Body of pancreas (tissue), 4 donors: Measurements from ENCODE around the gene JAGN1. TPM values are rescaled to one million over a fixed set of nuclear protein-coding genes. Genes with fewer than 3 reads are reported as not detected.

Experiments
- ATAC-seq: fragments of 150-250 bp; one replicate; pipeline ENCODE4 v1.9.1; 2016
- DNase-seq, 4 donors: peaks; one replicate each; pipeline ENCODE4 v3.0.0-alpha.2; 2019
- H3K27ac ChIP-seq, 4 donors: fragments of 200-600 bp; sonication (generic); 1 replicate in 3 of 4; 2 replicates in 1 of 4; pipeline versions ENCODE4 v1.5.1 to v1.6.1; 2016 to 2019; ENCODE audit warnings: mild to moderate bottlenecking in 1 of 4, mixed read lengths in 1 of 4, moderate library complexity in 1 of 4
- H3K27me3 ChIP-seq, 2 donors: fragments of 200-600 bp; sonication (generic); one replicate each; pipeline ENCODE4 v1.6.0; 2016; ENCODE audit warnings: mild to moderate bottlenecking in 1 of 2
- H3K36me3 ChIP-seq, 2 donors: fragments of 200-600 bp; sonication (generic); replicated peaks in 1 of 2; 2 replicates each; pipeline ENCODE4 v1.5.1; 2016; ENCODE audit warnings: low read depth in 2 of 2; ENCODE audit not compliant: insufficient read depth in 1 of 2
- H3K4me1 ChIP-seq: fragments of 200-600 bp; sonication (generic); one replicate; pipeline ENCODE4 v1.6.0; 2016
- H3K4me3 ChIP-seq, 2 donors: fragments of 200-600 bp; sonication (generic); 1 replicate in 1 of 2; 2 replicates in 1 of 2; pipeline ENCODE4 v1.5.1; 2016 to 2019
- H3K9me3 ChIP-seq, 3 donors: fragments of 200-600 bp; sonication (generic); 1 replicate in 2 of 3; 2 replicates in 1 of 3; pipeline ENCODE4 v1.5.1; 2016
- POLR2A ChIP-seq, 3 donors: fragments of 450-650 bp; IDR thresholded peaks; one replicate each; pipeline ENCODE4 v1.6.1; 2016; ENCODE audit warnings: antibody characterized with exemption in 3 of 3, mild to moderate bottlenecking in 2 of 3
- WGBS, 2 donors: methylation state at CpG; one replicate each; pipeline ENCODE4 v1.1.5; 2017; 5-methylcytosine and 5-hydroxymethylcytosine counted together
- intact Hi-C: fragments of 100-400 bp; cut with DNase I; formaldehyde crosslinking; loops from one replicate; pipeline ENCODE4 v1.15.1; 2023
- total RNA-seq, 2 donors: library from RNA; depleted of rRNA; stranded (reverse); fragments of >200 nt; gene quantifications; one replicate each; pipeline ENCODE4 v1.1.0, GENCODE V29; 2016
- TF ChIP-seq, protein P1 (sequence below), 7 experiments: fragments of 450-650 bp in 4 of 7; fragments of 200-600 bp in 3 of 7; sonication (generic) in 3 of 7; IDR thresholded peaks; one replicate each; pipeline ENCODE4 v1.5.1; 2016 to 2019; ENCODE audit warnings: antibody characterized with exemption in 7 of 7

The JAGN1 gene
- total RNA-seq, 2 donors from 2014 or later, result 5.6 to 19.7 TPM

DNA sequence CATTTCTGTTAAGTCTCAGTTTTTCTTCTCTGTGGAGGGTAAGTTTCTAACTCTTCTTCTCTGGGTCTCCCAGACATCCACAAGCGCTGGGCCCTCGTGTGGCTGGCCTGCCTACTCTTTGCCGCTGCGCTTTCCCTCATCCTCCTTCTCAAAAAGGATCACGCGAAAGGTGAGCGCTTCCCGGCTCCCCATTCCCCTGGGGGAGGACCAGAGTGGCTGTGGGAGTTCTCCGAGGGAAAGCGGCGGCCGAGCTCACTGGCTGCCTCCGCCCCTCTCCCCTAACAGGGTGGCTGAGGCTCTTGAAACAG is 42.1 kb downstream of the JAGN1 start:
- Histone ChIP-seq H3K27ac (peak overlapping the region; percentile 77 to 97 (median 90)), H3K4me3 (peak overlapping the region; percentile 43 to 50), H3K4me1 (peaks cover 35% of the 10 kb centered on the region), H3K36me3 (no peaks in the 10 kb centered on the region), H3K9me3 (no peaks in the 10 kb centered on the region), H3K27me3 (no peaks in the 10 kb centered on the region)
- DNase-seq (no peak), ATAC-seq (no peak)
- TF ChIP-seq, protein P1, sequence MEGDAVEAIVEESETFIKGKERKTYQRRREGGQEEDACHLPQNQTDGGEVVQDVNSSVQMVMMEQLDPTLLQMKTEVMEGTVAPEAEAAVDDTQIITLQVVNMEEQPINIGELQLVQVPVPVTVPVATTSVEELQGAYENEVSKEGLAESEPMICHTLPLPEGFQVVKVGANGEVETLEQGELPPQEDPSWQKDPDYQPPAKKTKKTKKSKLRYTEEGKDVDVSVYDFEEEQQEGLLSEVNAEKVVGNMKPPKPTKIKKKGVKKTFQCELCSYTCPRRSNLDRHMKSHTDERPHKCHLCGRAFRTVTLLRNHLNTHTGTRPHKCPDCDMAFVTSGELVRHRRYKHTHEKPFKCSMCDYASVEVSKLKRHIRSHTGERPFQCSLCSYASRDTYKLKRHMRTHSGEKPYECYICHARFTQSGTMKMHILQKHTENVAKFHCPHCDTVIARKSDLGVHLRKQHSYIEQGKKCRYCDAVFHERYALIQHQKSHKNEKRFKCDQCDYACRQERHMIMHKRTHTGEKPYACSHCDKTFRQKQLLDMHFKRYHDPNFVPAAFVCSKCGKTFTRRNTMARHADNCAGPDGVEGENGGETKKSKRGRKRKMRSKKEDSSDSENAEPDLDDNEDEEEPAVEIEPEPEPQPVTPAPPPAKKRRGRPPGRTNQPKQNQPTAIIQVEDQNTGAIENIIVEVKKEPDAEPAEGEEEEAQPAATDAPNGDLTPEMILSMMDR (IDR thresholded peaks at IDR 0.05), result no peak
- intact Hi-C loops, result no loop called here
- 3 to 7% methylated on average over 7 to 13 of the region's 13 CpGs for WGBS, 2 donors

DNA sequence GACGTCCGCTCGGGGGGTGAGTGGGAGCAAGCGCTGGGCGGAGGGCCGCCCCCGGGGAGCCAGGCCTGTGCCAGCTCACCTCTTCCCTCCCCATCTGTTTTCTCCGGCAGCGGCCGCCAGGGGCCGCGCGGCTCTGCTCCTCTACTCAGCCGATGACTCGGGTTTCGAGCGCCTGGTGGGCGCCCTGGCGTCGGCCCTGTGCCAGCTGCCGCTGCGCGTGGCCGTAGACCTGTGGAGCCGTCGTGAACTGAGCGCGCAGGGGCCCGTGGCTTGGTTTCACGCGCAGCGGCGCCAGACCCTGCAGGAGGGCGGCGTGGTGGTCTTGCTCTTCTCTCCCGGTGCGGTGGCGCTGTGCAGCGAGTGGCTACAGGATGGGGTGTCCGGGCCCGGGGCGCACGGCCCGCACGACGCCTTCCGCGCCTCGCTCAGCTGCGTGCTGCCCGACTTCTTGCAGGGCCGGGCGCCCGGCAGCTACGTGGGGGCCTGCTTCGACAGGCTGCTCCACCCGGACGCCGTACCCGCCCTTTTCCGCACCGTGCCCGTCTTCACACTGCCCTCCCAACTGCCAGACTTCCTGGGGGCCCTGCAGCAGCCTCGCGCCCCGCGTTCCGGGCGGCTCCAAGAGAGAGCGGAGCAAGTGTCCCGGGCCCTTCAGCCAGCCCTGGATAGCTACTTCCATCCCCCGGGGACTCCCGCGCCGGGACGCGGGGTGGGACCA is 42.6 kb downstream of the JAGN1 start:
- DNase-seq (peak; percentile 81 to 89 (median 86)), ATAC-seq (peak; percentile 72)
- Histone ChIP-seq H3K9me3 (no peaks in the 10 kb centered on the region), H3K4me1 (peaks cover 35% of the 10 kb centered on the region), H3K27ac (peak overlapping the region; percentile 77 to 97 (median 90)), H3K4me3 (peak overlapping the region; percentile 43 to 50), H3K27me3 (no peaks in the 10 kb centered on the region), H3K36me3 (no peaks in the 10 kb centered on the region)
- TF ChIP-seq, protein P1 (IDR thresholded peaks at IDR 0.05), result peak; percentile 58 to 86 (median 77)
- no peak for TF ChIP-seq POLR2A (IDR thresholded peaks at IDR 0.05)
- intact Hi-C loops, result no loop called here
- 0% methylated on average over 72 of the region's 77 CpGs; no CpG with 5 or more reads in 1 of the 2 donors for whole genome bisulfite sequencing, 2 donors

DNA sequence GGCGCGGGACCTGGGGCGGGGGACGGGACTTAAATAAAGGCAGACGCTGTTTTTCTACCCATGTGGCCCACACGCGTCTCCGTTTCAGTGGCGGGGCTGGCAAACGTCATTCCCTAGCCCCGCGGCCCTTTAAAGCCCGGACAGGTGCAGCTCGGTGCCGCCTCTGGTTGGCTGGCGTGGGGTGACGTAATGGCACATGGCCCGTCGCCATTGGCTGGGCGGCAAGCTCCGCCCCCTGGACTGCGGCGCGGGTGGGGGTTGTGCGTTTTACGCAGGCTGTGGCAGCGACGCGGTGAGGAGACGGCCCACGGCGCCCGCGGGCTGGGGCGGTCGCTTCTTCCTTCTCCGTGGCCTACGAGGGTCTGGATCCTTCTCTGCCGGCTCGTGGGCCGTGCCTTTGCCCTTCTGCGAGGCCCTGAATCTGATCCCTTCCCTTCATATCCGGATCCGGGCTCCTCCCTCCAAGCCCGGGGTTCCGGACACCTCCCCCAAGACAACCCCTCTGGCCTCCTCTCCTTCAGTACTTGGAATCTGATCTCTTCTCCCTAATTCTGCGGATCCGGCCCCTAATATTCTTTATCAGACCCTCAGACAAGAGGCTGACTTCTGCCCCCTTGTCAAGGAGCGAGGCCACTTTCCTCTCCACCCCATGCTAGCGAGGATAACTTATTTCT is 43.3 kb downstream of the JAGN1 start, which contains the start of gene CRELD1:
CRELD1 (plus strand) TSS at position 274 of the 674 bp plus-strand sequence. CDS start 605 bp downstream, outside the sequence.
- ATAC-seq (peak; percentile 93), DNase-seq (peak; percentile 97 to 98 (median 97))
- intact Hi-C loops, result no loop called here
- peak; percentile 85 to 89 (median 88) for TF ChIP-seq POLR2A (IDR thresholded peaks at IDR 0.05)
- TF ChIP-seq, protein P1 (IDR thresholded peaks at IDR 0.05), result no peak
- Histone ChIP-seq H3K27me3 (no peaks in the 10 kb centered on the region), H3K4me1 (peaks cover 35% of the 10 kb centered on the region), H3K27ac (peak within 1 kb of the TSS; percentile 77 to 97 (median 90)), H3K4me3 (peak within 1 kb of the TSS; percentile 43 to 50), H3K9me3 (no peaks in the 10 kb centered on the region), H3K36me3 (no peaks in the 10 kb centered on the region)
- WGBS, 2 donors, result 0% methylated on average over 10 to 50 of the region's 50 CpGs

DNA sequence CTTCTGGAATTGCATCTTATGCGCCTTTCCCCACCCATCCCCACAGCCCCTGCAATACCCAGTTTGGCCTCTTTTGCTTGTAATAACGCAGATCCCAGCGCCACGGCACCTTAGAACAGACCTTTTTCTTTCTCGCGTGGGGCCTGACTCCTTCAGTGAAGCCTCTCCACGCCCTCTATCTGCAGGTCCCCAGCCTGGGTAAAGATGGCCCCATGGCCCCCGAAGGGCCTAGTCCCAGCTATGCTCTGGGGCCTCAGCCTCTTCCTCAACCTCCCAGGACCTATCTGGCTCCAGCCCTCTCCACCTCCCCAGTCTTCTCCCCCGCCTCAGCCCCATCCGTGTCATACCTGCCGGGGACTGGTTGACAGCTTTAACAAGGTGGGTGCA is 43.8 kb downstream of the JAGN1 start:
- ATAC-seq, result no peak
- TF ChIP-seq POLR2A (IDR thresholded peaks at IDR 0.05), result no peak
- TF ChIP-seq, protein P1 (IDR thresholded peaks at IDR 0.05), result peak in 3 of 7 experiments; percentile 18 to 21 (median 20)

More for the DNA sequence above, 43.8 kb downstream of the JAGN1 start:
- Histone ChIP-seq H3K4me1 (peaks cover 35% of the 10 kb centered on the region), H3K36me3 (no peaks in the 10 kb centered on the region), H3K27me3 (no peaks in the 10 kb centered on the region), H3K4me3 (peak overlapping the region; percentile 0 to 50), H3K9me3 (no peaks in the 10 kb centered on the region), H3K27ac (peak overlapping the region; percentile 77 to 97 (median 90))
- intact Hi-C loops, result no loop called here
- WGBS, 2 donors, result 6 to 10% methylated on average over 11 of the region's 11 CpGs
- peak in 3 of 4 donors; percentile 22 to 29 (median 22) for DNase-seq
